Naive B cell (primary cell): ENCODE results near the gene SNRPA1. TPM values are rescaled to one million over a fixed set of nuclear protein-coding genes. Genes with fewer than 3 reads are reported as not detected.
"Not testable (repeated sequence)": the region's sequence is repeated elsewhere in the genome, so short reads cannot be mapped to it uniquely, and the experiment has no call there.

Source experiments
- ATAC-seq, 2 donors: fragments of 150-1000 bp; cut with Tn5 transposase; 2 replicates each; pipeline ENCODE4 v1.10.0; 2021; ENCODE audit warnings: low read depth in 2 of 2, mild to moderate bottlenecking in 2 of 2, moderate library complexity in 2 of 2
- DNase-seq: peaks from one replicate; pipeline ENCODE4 v3.0.0; 2022
- H3K27ac Mint-ChIP-seq, 6 donors: one replicate each; pipeline ENCODE4 v1.8.0; 2020 to 2022; ENCODE audit warnings: mild to moderate bottlenecking in 6 of 6, mixed read lengths in 6 of 6, moderate library complexity in 5 of 6, inconsistent platforms in 2 of 6
- H3K27me3 Mint-ChIP-seq, 3 donors: one replicate each; pipeline ENCODE4 v1.8.0; 2021 to 2022; ENCODE audit warnings: mixed read lengths in 3 of 3, mild to moderate bottlenecking in 1 of 3
- H3K36me3 Mint-ChIP-seq, 2 donors: one replicate each; pipeline ENCODE4 v1.8.0; 2020 to 2022; ENCODE audit warnings: mixed read lengths in 2 of 2, inconsistent platforms in 1 of 2, mild to moderate bottlenecking in 1 of 2
- H3K4me1 Mint-ChIP-seq, 3 donors: one replicate each; pipeline ENCODE4 v1.8.0; 2020 to 2022; ENCODE audit warnings: mixed read lengths in 3 of 3, inconsistent platforms in 1 of 3, mild to moderate bottlenecking in 1 of 3, moderate library complexity in 1 of 3
- H3K4me3 Mint-ChIP-seq, 8 donors: one replicate each; pipeline ENCODE4 v1.8.0; 2020 to 2022; ENCODE audit warnings: mild to moderate bottlenecking in 8 of 8, mixed read lengths in 8 of 8, moderate library complexity in 8 of 8, inconsistent platforms in 2 of 8
- H3K9me3 Mint-ChIP-seq, 7 donors: one replicate each; pipeline ENCODE4 v1.8.0; 2020 to 2022; ENCODE audit warnings: mixed read lengths in 7 of 7, mild to moderate bottlenecking in 5 of 7, inconsistent platforms in 2 of 7, moderate library complexity in 1 of 7
- polyA plus RNA-seq, 6 donors: library from polyadenylated mRNA; unstranded; fragments of 300-500 nt; fragmentation: Illumina TruSeq; gene quantifications; one replicate each; pipeline ENCODE4 v1.2.3, GENCODE V29; 2021; ENCODE audit warnings: low read depth in 6 of 6

SNRPA1 gene
- polyA plus RNA-seq, 6 donors from 2014 or later: 60.4 to 74.7 (median 66.6) TPM

DNA sequence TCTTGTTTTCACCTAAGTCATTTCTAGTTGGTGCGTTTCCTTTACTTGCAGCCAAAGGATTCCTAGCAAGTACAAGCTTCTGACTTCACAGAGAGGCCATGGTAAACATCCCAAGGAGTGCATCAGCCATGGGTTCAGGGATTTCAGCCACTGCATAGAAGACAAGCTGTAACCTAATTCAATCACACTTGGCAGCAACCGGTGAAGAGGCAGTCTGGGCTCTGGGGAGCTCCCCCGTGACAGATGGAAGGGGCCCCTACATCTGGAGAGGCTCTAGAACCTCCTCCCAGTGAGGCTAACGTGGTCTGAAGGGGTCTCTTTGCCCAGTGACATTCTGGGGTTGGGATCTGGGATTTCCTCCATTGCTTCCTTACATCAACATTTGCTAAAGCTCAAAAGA, 8.4 kb upstream of the SNRPA1 start:
- Mint-ChIP-seq H3K27me3 (peaks cover 0 to 6% (median 0%) of the 10 kb centered on the region in 3 donors), H3K4me3 (no peak overlapping the region), H3K36me3 (no peaks in the 10 kb centered on the region), H3K27ac (no peak overlapping the region), H3K4me1 (peaks cover 0 to 5% (median 2%) of the 10 kb centered on the region in 3 donors), H3K9me3 (no peaks in the 10 kb centered on the region)
- DNase-seq (no peak), ATAC-seq (no peak)

DNA sequence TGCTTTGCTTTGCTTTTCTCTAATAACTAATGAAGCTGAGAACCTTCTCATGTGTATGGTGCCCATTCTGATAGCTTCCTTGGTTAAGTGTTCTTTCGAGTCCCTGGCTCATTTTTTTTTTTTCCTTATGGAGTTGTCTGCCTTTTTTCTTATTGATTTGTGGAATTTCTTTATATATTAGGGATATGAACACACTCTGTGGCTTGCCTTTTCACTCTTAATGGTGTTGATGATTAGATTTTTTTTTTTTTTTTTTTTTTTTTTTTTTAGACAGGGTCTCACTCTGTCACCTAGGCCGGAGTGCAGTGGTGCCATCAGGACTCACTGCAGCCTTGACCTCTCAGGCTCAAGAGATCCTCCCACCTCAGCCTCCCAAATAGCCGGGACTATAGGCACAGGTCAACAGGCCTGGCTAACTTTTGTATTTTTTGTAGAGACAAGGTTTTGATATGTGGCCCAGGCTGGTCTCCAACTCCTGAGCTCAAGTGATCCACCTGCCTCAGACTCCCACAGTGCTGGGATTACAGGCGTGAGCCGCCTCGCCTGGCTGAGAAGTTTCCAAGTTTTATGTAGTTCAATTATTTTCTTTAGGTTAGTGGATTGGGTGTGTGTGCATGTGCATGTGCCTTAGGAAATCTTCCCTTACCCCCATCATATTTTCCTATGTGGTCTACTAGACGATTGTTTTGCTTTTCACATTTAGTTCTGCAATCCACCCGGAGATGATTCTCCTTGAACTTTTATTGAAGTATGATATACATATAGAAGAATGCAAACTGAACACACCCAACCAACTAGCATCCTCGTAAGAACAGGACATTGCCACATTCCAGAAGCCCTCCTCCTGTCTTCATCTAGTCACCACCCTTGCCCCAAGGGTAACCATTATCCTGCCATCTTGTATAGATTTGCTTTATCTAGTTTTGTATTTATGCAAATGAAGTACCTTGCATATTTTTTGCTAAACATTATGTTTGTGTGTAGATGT, 1.7 kb upstream of the SNRPA1 start:
- H3K27me3 Mint-ChIP-seq: no peaks in the 10 kb centered on the region
- H3K9me3 Mint-ChIP-seq: no peaks in the 10 kb centered on the region
- H3K4me1 Mint-ChIP-seq: peaks cover 22 to 30% (median 24%) of the 10 kb centered on the region in 3 donors
- peaks cover 0 to 1% of the 10 kb centered on the region in 2 donors for H3K36me3 Mint-ChIP-seq
- ATAC-seq: no peak
- peak overlapping the region; percentile 21 to 99 (median 95) for H3K4me3 Mint-ChIP-seq
- DNase-seq: no peak
- peak overlapping the region in 1 of 6 donors; percentile 90 for H3K27ac Mint-ChIP-seq

DNA sequence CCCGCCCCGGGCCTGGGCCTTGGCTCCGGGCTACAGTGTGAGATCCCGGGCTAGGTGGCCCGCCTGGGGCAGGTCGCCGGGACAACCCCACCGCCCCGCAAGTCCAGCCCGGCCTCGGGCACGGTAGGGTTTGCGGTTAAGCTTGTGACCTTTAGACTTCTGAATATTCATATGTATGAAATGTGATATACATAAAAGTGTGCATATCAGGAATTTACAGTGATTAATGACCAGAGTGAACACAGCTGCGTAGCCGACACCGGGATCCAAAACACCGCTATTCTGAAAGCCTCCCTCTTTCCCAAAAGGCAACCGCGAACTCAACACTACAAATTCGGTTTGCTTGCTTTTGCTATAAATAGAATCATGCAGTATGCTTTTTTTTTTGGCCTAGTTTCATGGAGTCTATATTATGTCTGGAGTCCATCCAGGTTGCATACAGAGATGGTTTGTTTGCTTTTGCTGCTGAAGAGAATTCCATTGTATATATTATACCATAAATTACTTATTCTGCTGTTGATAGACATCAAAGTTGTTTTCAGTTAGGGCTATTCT, 636 bp upstream of the SNRPA1 start:
- Mint-ChIP-seq H3K9me3 (no peaks in the 10 kb centered on the region), H3K36me3 (peaks cover 0 to 5% of the 10 kb centered on the region in 2 donors), H3K27ac (peak overlapping the region; percentile 47 to 99 (median 88)), H3K4me1 (peaks cover 22 to 38% (median 23%) of the 10 kb centered on the region in 3 donors), H3K4me3 (peak overlapping the region; percentile 93 to 99 (median 96)), H3K27me3 (no peaks in the 10 kb centered on the region)
- ATAC-seq (no peak), DNase-seq (peak; percentile 23)

DNA sequence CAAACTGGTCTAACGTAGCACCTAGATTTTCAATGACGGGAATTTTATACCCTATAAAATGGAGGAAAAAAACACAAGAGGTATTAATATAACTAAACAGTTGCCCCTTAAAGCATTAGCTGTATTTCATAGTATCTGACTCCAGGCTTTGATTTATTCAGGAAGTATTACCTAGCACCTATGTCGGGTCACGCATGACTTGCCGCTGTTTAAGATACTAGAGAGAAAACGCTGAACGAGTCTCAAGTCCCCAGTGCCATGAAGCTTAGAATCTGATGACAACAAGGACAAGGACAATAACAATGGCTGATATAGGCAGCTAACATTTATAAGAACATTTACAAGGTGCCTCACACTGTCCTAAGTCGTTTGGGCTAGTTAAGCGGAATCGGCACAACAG, 1.9 kb downstream of the SNRPA1 start:
- no peak for ATAC-seq
- H3K4me1 Mint-ChIP-seq: peaks cover 41 to 49% (median 41%) of the 10 kb centered on the region in 3 donors
- peak overlapping the region; percentile 93 to 99 (median 96) for H3K4me3 Mint-ChIP-seq
- no peak for DNase-seq
- no peaks in the 10 kb centered on the region for H3K27me3 Mint-ChIP-seq
- no peaks in the 10 kb centered on the region for H3K9me3 Mint-ChIP-seq
- H3K27ac Mint-ChIP-seq: peak overlapping the region in 3 of 6 donors; percentile 56 to 99 (median 96)
- peaks cover 17 to 20% of the 10 kb centered on the region in 2 donors for H3K36me3 Mint-ChIP-seq

DNA sequence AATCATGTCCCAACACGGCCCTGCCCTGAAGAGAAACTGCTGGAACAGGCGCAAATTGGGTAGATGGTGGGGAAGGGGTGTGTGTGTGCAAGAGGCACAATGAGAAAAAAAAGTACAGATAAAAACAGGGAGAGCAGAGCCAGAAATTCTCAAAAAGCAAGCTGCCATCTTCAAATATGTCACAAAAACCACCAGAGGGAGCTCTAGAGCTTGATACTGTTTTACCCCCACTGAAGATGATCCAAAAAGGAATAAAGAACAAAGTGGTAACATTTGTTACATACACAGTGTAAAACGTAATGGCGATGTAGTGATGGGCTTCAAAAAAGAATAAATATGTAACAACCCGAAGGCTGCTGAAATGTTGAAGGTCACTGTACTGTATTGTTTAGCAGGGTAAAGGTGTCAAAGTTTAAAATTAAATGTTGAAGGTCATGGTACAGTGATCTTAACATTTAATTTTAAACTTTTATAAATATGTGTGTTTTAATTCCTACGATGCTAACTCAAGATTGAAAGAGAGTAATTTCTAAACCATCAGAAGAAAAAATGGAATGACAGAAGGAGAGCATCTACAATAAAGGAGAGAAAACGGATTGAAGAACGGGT, 6.0 kb downstream of the SNRPA1 start:
- H3K4me1 Mint-ChIP-seq: peaks cover 31 to 47% (median 34%) of the 10 kb centered on the region in 3 donors
- H3K9me3 Mint-ChIP-seq: no peaks in the 10 kb centered on the region
- H3K27me3 Mint-ChIP-seq: no peaks in the 10 kb centered on the region
- ATAC-seq (peak; percentile 57 to 74), DNase-seq (peak; percentile 58)
- H3K27ac Mint-ChIP-seq: peak overlapping the region in 4 of 6 donors; percentile 2 to 71 (median 44)
- H3K36me3 Mint-ChIP-seq: peaks cover 17 to 20% of the 10 kb centered on the region in 2 donors
- peak overlapping the region in 3 of 8 donors; percentile 7 to 26 (median 26) for H3K4me3 Mint-ChIP-seq

DNA sequence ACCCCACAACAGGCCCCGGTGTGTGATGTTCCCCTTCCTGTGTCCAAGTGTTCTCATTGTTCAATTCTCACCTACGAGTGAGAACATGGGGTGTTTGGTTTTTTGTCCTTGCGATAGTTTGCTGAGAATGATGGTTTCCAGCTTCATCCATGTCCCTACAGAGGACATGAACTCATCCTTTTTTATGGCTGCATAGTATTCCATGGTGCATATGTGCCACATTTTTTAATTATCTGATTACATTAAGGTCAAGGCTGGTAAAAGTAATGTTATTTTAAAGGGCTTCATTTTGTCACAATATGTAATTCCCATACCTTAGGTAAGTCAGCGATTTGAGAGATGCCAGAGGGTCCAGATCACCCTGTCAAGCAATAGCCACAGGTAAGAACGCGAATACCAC, 7.7 kb downstream of the SNRPA1 start:
- not testable (repeated sequence) for H3K4me3 Mint-ChIP-seq, ATAC-seq, DNase-seq, H3K27me3 Mint-ChIP-seq, H3K27ac Mint-ChIP-seq, H3K9me3 Mint-ChIP-seq
- H3K4me1 Mint-ChIP-seq: peaks cover 19 to 34% (median 22%) of the 10 kb centered on the region in 3 donors
- H3K36me3 Mint-ChIP-seq: peaks cover 20 to 24% of the 10 kb centered on the region in 2 donors

DNA sequence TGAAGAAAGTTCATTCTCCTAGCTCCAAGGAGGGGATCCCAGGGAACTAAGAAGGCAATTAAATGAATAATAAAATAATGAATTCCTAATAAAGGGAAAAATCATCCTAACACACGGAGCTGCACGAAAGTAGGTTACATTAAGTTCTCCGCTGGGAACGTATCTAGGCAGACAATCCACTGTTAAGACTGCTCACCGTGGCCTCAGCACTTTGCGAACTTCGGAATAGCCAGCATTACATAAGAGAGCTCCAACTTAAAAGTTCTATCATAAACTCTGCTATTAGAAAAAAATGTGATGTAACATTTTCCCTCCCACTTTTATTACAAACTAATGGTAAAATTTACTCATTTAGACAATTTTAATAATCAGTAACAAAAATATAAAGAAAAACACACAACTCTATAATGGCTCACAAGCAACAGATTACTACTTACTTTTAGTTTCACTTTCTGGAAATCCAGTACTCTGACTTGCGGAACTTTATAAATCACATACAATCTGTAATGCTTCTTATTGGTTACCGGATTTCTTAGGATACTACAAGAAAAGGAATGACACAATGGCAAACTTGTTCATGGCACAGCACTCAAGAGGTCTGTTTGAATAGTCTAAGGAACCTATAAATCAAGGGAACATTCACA, 8.5 kb downstream of the SNRPA1 start:
- Mint-ChIP-seq H3K4me1 (peaks cover 19 to 28% (median 22%) of the 10 kb centered on the region in 3 donors), H3K27ac (no peak overlapping the region), H3K9me3 (no peaks in the 10 kb centered on the region), H3K36me3 (peaks cover 24 to 28% of the 10 kb centered on the region in 2 donors), H3K4me3 (no peak overlapping the region), H3K27me3 (no peaks in the 10 kb centered on the region)
- ATAC-seq (no peak), DNase-seq (no peak)

DNA sequence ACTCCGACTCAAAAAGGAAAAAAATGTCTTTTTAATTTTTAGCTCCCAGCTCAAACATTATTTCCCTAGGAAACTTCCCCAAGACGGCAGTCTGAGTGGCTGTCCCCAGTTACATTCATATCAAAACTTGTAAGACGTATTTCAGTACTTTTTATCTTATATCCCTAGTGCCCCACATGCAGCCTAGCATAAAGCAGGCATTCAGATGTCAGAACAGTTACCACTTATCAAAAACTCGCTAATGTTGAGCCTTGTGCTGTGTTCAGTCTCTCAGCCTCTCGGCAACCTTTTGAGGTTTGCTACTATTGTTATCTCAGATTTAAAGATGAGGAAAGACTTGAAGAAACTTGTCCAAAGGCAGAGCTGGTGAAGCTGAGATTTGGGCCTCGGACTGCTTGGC, 11.1 kb downstream of the SNRPA1 start:
- Mint-ChIP-seq H3K9me3 (no peaks in the 10 kb centered on the region), H3K4me1 (peaks cover 8 to 15% (median 9%) of the 10 kb centered on the region in 3 donors), H3K27ac (peak overlapping the region in 1 of 6 donors; percentile 35), H3K27me3 (no peaks in the 10 kb centered on the region), H3K4me3 (peak overlapping the region in 1 of 8 donors; percentile 18), H3K36me3 (peaks cover 13 to 17% of the 10 kb centered on the region in 2 donors)
- DNase-seq: no peak
- ATAC-seq: no peak

DNA sequence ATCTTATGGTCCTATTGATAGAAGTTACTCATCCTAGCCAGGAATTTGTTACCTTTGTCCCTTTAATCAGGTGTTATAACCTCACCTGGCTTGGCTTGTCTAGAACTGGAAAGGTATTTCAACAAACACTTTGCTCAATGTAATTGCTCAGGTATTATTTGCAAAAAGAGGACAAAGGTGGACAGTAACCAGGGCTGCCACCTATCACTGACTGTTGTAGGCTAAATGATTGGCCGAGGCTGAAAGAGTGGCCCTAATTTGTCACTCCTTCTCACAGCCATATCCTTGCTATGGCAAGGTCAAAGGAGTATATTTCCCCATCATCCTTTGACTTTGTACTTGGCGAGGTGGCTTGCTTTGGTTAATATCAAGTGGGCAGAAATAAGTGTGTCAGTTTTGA, 15.0 kb downstream of the SNRPA1 start:
- Mint-ChIP-seq H3K27ac (peak overlapping the region in 2 of 6 donors; percentile 55 to 76), H3K4me1 (peaks cover 8 to 20% (median 12%) of the 10 kb centered on the region in 3 donors), H3K4me3 (peak overlapping the region in 2 of 8 donors; percentile 41 to 100), H3K36me3 (peaks cover 8 to 15% of the 10 kb centered on the region in 2 donors), H3K9me3 (no peaks in the 10 kb centered on the region), H3K27me3 (no peaks in the 10 kb centered on the region)
- DNase-seq (no peak), ATAC-seq (no peak)

DNA sequence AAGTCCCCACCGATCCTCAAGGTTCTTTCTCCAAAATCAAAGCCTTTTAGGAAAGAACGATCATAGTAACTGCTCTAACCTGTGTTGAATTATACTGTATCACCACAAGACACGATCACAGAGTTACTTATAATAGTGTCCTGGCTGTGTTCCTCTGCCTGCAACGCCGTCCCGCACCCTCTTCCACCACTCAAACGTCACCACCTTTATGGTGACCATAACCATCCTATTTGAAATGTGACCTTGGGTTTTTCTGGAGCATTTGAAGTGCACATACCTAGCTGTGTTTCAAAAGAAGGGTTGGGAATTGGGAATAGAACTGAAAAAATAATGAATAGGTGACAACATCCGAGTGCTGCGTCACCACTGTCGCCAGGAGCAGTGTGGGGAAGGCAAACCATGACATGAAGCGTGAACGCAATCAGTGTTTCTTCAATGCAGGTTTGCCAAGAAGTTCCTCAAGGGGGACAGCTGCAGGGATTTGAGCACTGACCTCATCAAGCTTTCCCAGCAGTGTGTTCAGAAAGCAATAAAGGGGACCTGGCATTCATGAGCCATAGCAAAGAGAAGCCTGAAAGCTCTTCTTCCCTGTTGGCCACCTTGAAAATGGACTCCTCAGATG, 17.0 kb downstream of the SNRPA1 start:
- no peaks in the 10 kb centered on the region for H3K27me3 Mint-ChIP-seq
- H3K9me3 Mint-ChIP-seq: no peaks in the 10 kb centered on the region
- DNase-seq: no peak
- peak overlapping the region; percentile 84 to 100 (median 92) for H3K4me3 Mint-ChIP-seq
- H3K4me1 Mint-ChIP-seq: peaks cover 12 to 20% (median 13%) of the 10 kb centered on the region in 3 donors
- peaks cover 28 to 32% of the 10 kb centered on the region in 2 donors for H3K36me3 Mint-ChIP-seq
- H3K27ac Mint-ChIP-seq: peak overlapping the region in 5 of 6 donors; percentile 90 to 96 (median 91)
- no peak for ATAC-seq

DNA sequence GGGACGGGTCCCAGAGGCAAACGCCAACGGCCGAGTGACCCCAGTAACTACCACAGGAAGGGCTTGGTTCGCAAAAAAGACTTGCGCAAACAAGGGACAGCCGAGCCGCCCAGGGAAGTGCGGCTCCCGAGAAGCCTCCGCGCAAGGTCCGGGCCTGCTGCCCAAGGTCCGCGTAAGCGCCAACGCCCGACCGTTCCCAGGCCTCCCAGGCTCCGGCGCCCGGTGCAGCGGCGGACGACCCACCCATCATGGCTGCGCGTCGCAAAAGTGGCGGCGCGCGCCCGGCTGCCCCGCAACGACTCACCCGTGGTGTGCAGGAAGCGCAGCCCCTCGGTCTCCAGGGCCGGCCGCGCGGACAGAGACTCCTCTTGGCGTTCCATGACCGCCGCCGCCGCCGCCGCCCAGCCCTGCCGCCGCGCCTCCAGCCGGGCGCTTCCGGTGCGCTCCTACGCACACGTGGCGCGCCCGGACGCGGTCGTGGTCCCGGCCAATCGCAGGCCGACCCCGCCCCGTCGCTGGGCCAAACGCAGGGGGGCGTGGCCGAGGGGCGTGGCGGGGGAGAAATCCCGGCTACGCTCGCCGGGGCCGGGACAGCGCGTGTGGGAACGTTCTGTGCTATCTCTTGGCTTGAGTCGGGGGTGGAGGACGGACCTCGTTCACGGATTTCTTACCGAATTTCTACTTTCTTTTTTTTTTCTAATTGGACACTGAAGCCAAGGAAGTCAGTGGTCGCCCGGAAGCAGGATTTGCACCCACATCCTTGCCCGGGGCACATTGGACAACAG, 17.8 kb downstream of the SNRPA1 start, which contains the start of gene SELENOS:
TSS of gene SELENOS (minus strand) at position 448 of the 785 bp plus-strand sequence. CDS start at position 380, 68 bp downstream.
- ATAC-seq (peak; percentile 98), DNase-seq (peak; percentile 89)
- Mint-ChIP-seq H3K9me3 (no peaks in the 10 kb centered on the region), H3K4me1 (peaks cover 12 to 20% (median 13%) of the 10 kb centered on the region in 3 donors), H3K27me3 (no peaks in the 10 kb centered on the region), H3K27ac (peak within 1 kb of the TSS; percentile 90 to 97 (median 94)), H3K4me3 (peak within 1 kb of the TSS; percentile 84 to 100 (median 92)), H3K36me3 (peaks cover 28 to 33% of the 10 kb centered on the region in 2 donors)
